ENCODE data around the gene CLEC2L. TPM values are rescaled to one million over a fixed set of nuclear protein-coding genes. Genes with fewer than 3 reads are reported as not detected.

CLEC2L gene
- total RNA-seq, 1 donor from 2014 or later, result 0.15 TPM

- Mint-ChIP-seq H3K27me3 (ENCODE audit: insufficient read depth, low read depth) (peaks cover 25% of the 10 kb centered on the region), H3K9me3 (no peaks in the 10 kb centered on the region), H3K4me1 (peaks cover 24% of the 10 kb centered on the region), H3K27ac (no peak overlapping the region), H3K4me3 (no peak overlapping the region), H3K36me3 (no peaks in the 10 kb centered on the region)
- H2AFZ ChIP-seq (replicated peaks), result no peak overlapping the region
- H3K36me3 ChIP-seq, result no peaks in the 10 kb centered on the region
- TF ChIP-seq EZH2phosphoT487 (IDR thresholded peaks at IDR 0.05) (no peak), EZH2 (IDR thresholded peaks at IDR 0.05) (no peak)
- TF ChIP-seq, protein P1, sequence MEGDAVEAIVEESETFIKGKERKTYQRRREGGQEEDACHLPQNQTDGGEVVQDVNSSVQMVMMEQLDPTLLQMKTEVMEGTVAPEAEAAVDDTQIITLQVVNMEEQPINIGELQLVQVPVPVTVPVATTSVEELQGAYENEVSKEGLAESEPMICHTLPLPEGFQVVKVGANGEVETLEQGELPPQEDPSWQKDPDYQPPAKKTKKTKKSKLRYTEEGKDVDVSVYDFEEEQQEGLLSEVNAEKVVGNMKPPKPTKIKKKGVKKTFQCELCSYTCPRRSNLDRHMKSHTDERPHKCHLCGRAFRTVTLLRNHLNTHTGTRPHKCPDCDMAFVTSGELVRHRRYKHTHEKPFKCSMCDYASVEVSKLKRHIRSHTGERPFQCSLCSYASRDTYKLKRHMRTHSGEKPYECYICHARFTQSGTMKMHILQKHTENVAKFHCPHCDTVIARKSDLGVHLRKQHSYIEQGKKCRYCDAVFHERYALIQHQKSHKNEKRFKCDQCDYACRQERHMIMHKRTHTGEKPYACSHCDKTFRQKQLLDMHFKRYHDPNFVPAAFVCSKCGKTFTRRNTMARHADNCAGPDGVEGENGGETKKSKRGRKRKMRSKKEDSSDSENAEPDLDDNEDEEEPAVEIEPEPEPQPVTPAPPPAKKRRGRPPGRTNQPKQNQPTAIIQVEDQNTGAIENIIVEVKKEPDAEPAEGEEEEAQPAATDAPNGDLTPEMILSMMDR (IDR thresholded peaks at IDR 0.05), result no peak
- H3K4me2 ChIP-seq, result peak overlapping the region; percentile 48
- H3K79me2 ChIP-seq (ENCODE audit: low read depth), result no peaks in the 10 kb centered on the region
- no peaks in the 10 kb centered on the region for H4K20me1 ChIP-seq (ENCODE audit: low read depth)
- peaks cover 24% of the 10 kb centered on the region for H3K27me3 ChIP-seq
- no peak overlapping the region for H3K27ac ChIP-seq
- DNase-seq (ENCODE audit: low spot score), result peak; percentile 37
- H3K9ac ChIP-seq, result no peak overlapping the region
- peaks cover 14% of the 10 kb centered on the region for H3K4me1 ChIP-seq
- peaks cover 5% of the 10 kb centered on the region for H3F3A ChIP-seq (ENCODE audit: low read depth)
- no peaks in the 10 kb centered on the region for H3K9me3 ChIP-seq (ENCODE audit: low read depth)
- H3K4me3 ChIP-seq, result no peak overlapping the region
Observed at GRCh38 chr7:139495580-139496125, 27.8 kb upstream of the CLEC2L start.

- no peaks in the 10 kb centered on the region for H3K9me3 Mint-ChIP-seq
- Histone ChIP-seq H3K27me3 (peaks cover 26% of the 10 kb centered on the region), H3K4me2 (no peak overlapping the region), H2AFZ (replicated peaks) (no peak overlapping the region), H3K27ac (no peak overlapping the region), H3K4me1 (peaks cover 14% of the 10 kb centered on the region), H4K20me1 (ENCODE audit: low read depth) (no peaks in the 10 kb centered on the region), H3F3A (ENCODE audit: low read depth) (peaks cover 5% of the 10 kb centered on the region), H3K9ac (no peak overlapping the region), H3K36me3 (no peaks in the 10 kb centered on the region), H3K79me2 (ENCODE audit: low read depth) (no peaks in the 10 kb centered on the region), H3K4me3 (no peak overlapping the region), H3K9me3 (ENCODE audit: low read depth) (no peaks in the 10 kb centered on the region)
- H3K4me3 Mint-ChIP-seq, result no peak overlapping the region
- no peaks in the 10 kb centered on the region for H3K36me3 Mint-ChIP-seq
- no peak for TF ChIP-seq EZH2 (IDR thresholded peaks at IDR 0.05)
- TF ChIP-seq EZH2phosphoT487 (IDR thresholded peaks at IDR 0.05), result no peak
- TF ChIP-seq, protein P1 (IDR thresholded peaks at IDR 0.05), result no peak
- no peak overlapping the region for H3K27ac Mint-ChIP-seq
- peaks cover 20% of the 10 kb centered on the region for H3K27me3 Mint-ChIP-seq (ENCODE audit: insufficient read depth, low read depth)
- DNase-seq (ENCODE audit: low spot score), result no peak
- peaks cover 24% of the 10 kb centered on the region for H3K4me1 Mint-ChIP-seq
Observed at GRCh38 chr7:139496528-139496927, 27.0 kb upstream of the CLEC2L start.

DNA sequence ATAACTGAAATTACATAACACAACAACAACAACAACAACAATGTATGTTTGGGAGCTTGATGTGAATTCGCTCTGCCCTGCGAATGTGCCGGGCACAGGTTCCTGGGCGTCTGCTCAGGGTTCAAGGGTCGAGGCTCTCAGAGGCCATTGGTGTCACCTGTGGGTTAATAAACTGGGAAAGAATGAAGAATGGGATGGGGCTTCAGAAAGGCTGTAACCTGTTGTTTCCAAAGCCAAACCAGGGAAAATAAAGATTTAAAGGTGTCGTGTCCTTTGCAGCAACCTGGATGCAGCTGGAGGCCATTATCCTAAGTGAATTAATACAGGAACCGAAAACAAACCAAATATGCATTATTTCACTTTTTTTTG, 22.7 kb upstream of the CLEC2L start:
- Histone ChIP-seq H3K27ac (no peak overlapping the region), H3F3A (ENCODE audit: low read depth) (peaks cover 9% of the 10 kb centered on the region), H3K36me3 (no peaks in the 10 kb centered on the region), H3K27me3 (peaks cover 26% of the 10 kb centered on the region), H4K20me1 (ENCODE audit: low read depth) (no peaks in the 10 kb centered on the region), H2AFZ (replicated peaks) (no peak overlapping the region), H3K9me3 (ENCODE audit: low read depth) (no peaks in the 10 kb centered on the region), H3K4me3 (no peak overlapping the region), H3K4me2 (no peak overlapping the region), H3K9ac (no peak overlapping the region), H3K4me1 (peaks cover 10% of the 10 kb centered on the region), H3K79me2 (ENCODE audit: low read depth) (no peaks in the 10 kb centered on the region)
- H3K9me3 Mint-ChIP-seq, result no peaks in the 10 kb centered on the region
- H3K36me3 Mint-ChIP-seq, result no peaks in the 10 kb centered on the region
- H3K27ac Mint-ChIP-seq, result no peak overlapping the region
- H3K4me3 Mint-ChIP-seq, result peak overlapping the region; percentile 82
- peaks cover 14% of the 10 kb centered on the region for H3K4me1 Mint-ChIP-seq
- H3K27me3 Mint-ChIP-seq (ENCODE audit: insufficient read depth, low read depth), result peaks cover 22% of the 10 kb centered on the region
- TF ChIP-seq, protein P1 (IDR thresholded peaks at IDR 0.05), result no peak
- TF ChIP-seq EZH2phosphoT487 (IDR thresholded peaks at IDR 0.05) (no peak), EZH2 (IDR thresholded peaks at IDR 0.05) (no peak)
- no peak for DNase-seq (ENCODE audit: low spot score)
